ENCODE measurements around the gene MAD1L1. TPM values are rescaled to one million over a fixed set of nuclear protein-coding genes. Genes with fewer than 3 reads are reported as not detected.
A peak's percentile ranks its signal among the peaks of the same experiment; 100 is the strongest.

The MAD1L1 gene
- total and polyA plus RNA-seq, 5 donors from 2014 or later = 225 to 380 (median 300) TPM

- Histone ChIP-seq H3K9me3 (ENCODE audit: control insufficient read depth in 2 of 2, low read length in 2 of 2) (no peaks in the 10 kb centered on the region), H3K27ac (ENCODE audit: insufficient read depth, low read length, poor library complexity, severe bottlenecking) (no peak overlapping the region), H3K4me1 (ENCODE audit: control insufficient read depth, insufficient read depth, low read length, poor library complexity, severe bottlenecking) (no peaks in the 10 kb centered on the region), H3K4me3 (ENCODE audit: low read depth, low read length) (no peak overlapping the region), H3K27me3 (ENCODE audit: control insufficient read depth, insufficient read depth, low read length) (no peaks in the 10 kb centered on the region), H3K36me3 (ENCODE audit: control insufficient read depth, insufficient read depth, low read length) (peaks cover 22% of the 10 kb centered on the region)
- H3K9me3 Mint-ChIP-seq = no peaks in the 10 kb centered on the region
- H3K27ac Mint-ChIP-seq = no peak overlapping the region
- H3K27me3 Mint-ChIP-seq = no peaks in the 10 kb centered on the region
- H3K4me3 Mint-ChIP-seq = no peak overlapping the region
- no peaks in the 10 kb centered on the region for H3K4me1 Mint-ChIP-seq
- peaks cover 25% of the 10 kb centered on the region for H3K36me3 Mint-ChIP-seq
- DNase-seq (no peak), ATAC-seq (ENCODE audit: low read depth in 2 of 2) (no peak)
These were observed 85.9 kb downstream of the MAD1L1 start for GRCh38 chr7:2146676-2147472.

GRCh38 chr7:2145835-2146580, 86.7 kb downstream of the MAD1L1 start:
- peaks cover 25% of the 10 kb centered on the region for H3K36me3 Mint-ChIP-seq
- Histone ChIP-seq H3K4me1 (ENCODE audit: control insufficient read depth, insufficient read depth, low read length, poor library complexity, severe bottlenecking) (no peaks in the 10 kb centered on the region), H3K27me3 (ENCODE audit: control insufficient read depth, insufficient read depth, low read length) (no peaks in the 10 kb centered on the region), H3K4me3 (ENCODE audit: low read depth, low read length) (no peak overlapping the region), H3K9me3 (ENCODE audit: control insufficient read depth in 2 of 2, low read length in 2 of 2) (no peaks in the 10 kb centered on the region), H3K27ac (ENCODE audit: insufficient read depth, low read length, poor library complexity, severe bottlenecking) (no peak overlapping the region), H3K36me3 (ENCODE audit: control insufficient read depth, insufficient read depth, low read length) (peaks cover 22% of the 10 kb centered on the region)
- H3K4me3 Mint-ChIP-seq = no peak overlapping the region
- H3K4me1 Mint-ChIP-seq = no peaks in the 10 kb centered on the region
- no peak for DNase-seq
- no peak for ATAC-seq (ENCODE audit: low read depth in 2 of 2)
- H3K27ac Mint-ChIP-seq = no peak overlapping the region
- no peaks in the 10 kb centered on the region for H3K9me3 Mint-ChIP-seq
- no peaks in the 10 kb centered on the region for H3K27me3 Mint-ChIP-seq

GRCh38 chr7:2144926-2145325, 87.8 kb downstream of the MAD1L1 start:
- H3K4me1 Mint-ChIP-seq = peaks cover 0 to 2% (median 0%) of the 10 kb centered on the region in 4 donors
- peaks cover 25% of the 10 kb centered on the region for H3K36me3 Mint-ChIP-seq
- peaks cover 22% of the 10 kb centered on the region for H3K36me3 ChIP-seq (ENCODE audit: control insufficient read depth, insufficient read depth, low read length)
- ATAC-seq (ENCODE audit: low read depth in 2 of 2) (no peak), DNase-seq (no peak)
- H3K27me3 Mint-ChIP-seq = no peaks in the 10 kb centered on the region
- H3K27ac ChIP-seq (ENCODE audit: insufficient read depth, low read length, poor library complexity, severe bottlenecking) = no peak overlapping the region
- H3K9me3 Mint-ChIP-seq = no peaks in the 10 kb centered on the region
- no peaks in the 10 kb centered on the region for H3K27me3 ChIP-seq (ENCODE audit: control insufficient read depth, insufficient read depth, low read length)
- no peaks in the 10 kb centered on the region for H3K9me3 ChIP-seq (ENCODE audit: control insufficient read depth in 2 of 2, low read length in 2 of 2)
- H3K4me3 ChIP-seq (ENCODE audit: low read depth, low read length) = no peak overlapping the region
- no peaks in the 10 kb centered on the region for H3K4me1 ChIP-seq (ENCODE audit: control insufficient read depth, insufficient read depth, low read length, poor library complexity, severe bottlenecking)
- H3K4me3 Mint-ChIP-seq = no peak overlapping the region
- H3K27ac Mint-ChIP-seq = peak overlapping the region in 1 of 3 donors; percentile 55

- H3K4me3 ChIP-seq (ENCODE audit: low read depth, low read length) = no peak overlapping the region
- H3K27me3 ChIP-seq (ENCODE audit: control insufficient read depth, insufficient read depth, low read length) = no peaks in the 10 kb centered on the region
- no peaks in the 10 kb centered on the region for H3K4me1 ChIP-seq (ENCODE audit: control insufficient read depth, insufficient read depth, low read length, poor library complexity, severe bottlenecking)
- H3K4me1 Mint-ChIP-seq = peaks cover 0 to 7% (median 0%) of the 10 kb centered on the region in 4 donors
- no peak overlapping the region for H3K27ac ChIP-seq (ENCODE audit: insufficient read depth, low read length, poor library complexity, severe bottlenecking)
- H3K27ac Mint-ChIP-seq = no peak overlapping the region
- DNase-seq (no peak), ATAC-seq (ENCODE audit: low read depth in 2 of 2) (no peak)
- no peaks in the 10 kb centered on the region for H3K9me3 Mint-ChIP-seq
- peaks cover 25% of the 10 kb centered on the region for H3K36me3 Mint-ChIP-seq
- no peaks in the 10 kb centered on the region for H3K27me3 Mint-ChIP-seq
- no peak overlapping the region for H3K4me3 Mint-ChIP-seq
- H3K9me3 ChIP-seq (ENCODE audit: control insufficient read depth in 2 of 2, low read length in 2 of 2) = no peaks in the 10 kb centered on the region
- peaks cover 20% of the 10 kb centered on the region for H3K36me3 ChIP-seq (ENCODE audit: control insufficient read depth, insufficient read depth, low read length)
These were observed 88.7 kb downstream of the MAD1L1 start for GRCh38 chr7:2143981-2144595.

- H3K27me3 ChIP-seq (ENCODE audit: control insufficient read depth, insufficient read depth, low read length) = no peaks in the 10 kb centered on the region
- no peaks in the 10 kb centered on the region for H3K27me3 Mint-ChIP-seq
- H3K27ac Mint-ChIP-seq = no peak overlapping the region
- peaks cover 0 to 10% (median under 1%) of the 10 kb centered on the region in 4 donors for H3K4me1 Mint-ChIP-seq
- H3K9me3 ChIP-seq (ENCODE audit: control insufficient read depth in 2 of 2, low read length in 2 of 2) = no peaks in the 10 kb centered on the region
- DNase-seq (no peak), ATAC-seq (ENCODE audit: low read depth in 2 of 2) (no peak)
- no peak overlapping the region for H3K27ac ChIP-seq (ENCODE audit: insufficient read depth, low read length, poor library complexity, severe bottlenecking)
- H3K36me3 Mint-ChIP-seq = peaks cover 25% of the 10 kb centered on the region
- no peak overlapping the region for H3K4me3 ChIP-seq (ENCODE audit: low read depth, low read length)
- peaks cover 17% of the 10 kb centered on the region for H3K36me3 ChIP-seq (ENCODE audit: control insufficient read depth, insufficient read depth, low read length)
- H3K4me3 Mint-ChIP-seq = no peak overlapping the region
- H3K9me3 Mint-ChIP-seq = no peaks in the 10 kb centered on the region
- H3K4me1 ChIP-seq (ENCODE audit: control insufficient read depth, insufficient read depth, low read length, poor library complexity, severe bottlenecking) = peaks cover 3% of the 10 kb centered on the region
These were observed 89.3 kb downstream of the MAD1L1 start for GRCh38 chr7:2143450-2143849.

- H3K27me3 Mint-ChIP-seq = no peaks in the 10 kb centered on the region
- Histone ChIP-seq H3K4me3 (ENCODE audit: low read depth, low read length) (no peak overlapping the region), H3K27ac (ENCODE audit: insufficient read depth, low read length, poor library complexity, severe bottlenecking) (no peak overlapping the region), H3K36me3 (ENCODE audit: control insufficient read depth, insufficient read depth, low read length) (peaks cover 14% of the 10 kb centered on the region), H3K9me3 (ENCODE audit: control insufficient read depth in 2 of 2, low read length in 2 of 2) (no peaks in the 10 kb centered on the region), H3K27me3 (ENCODE audit: control insufficient read depth, insufficient read depth, low read length) (no peaks in the 10 kb centered on the region), H3K4me1 (ENCODE audit: control insufficient read depth, insufficient read depth, low read length, poor library complexity, severe bottlenecking) (peaks cover 10% of the 10 kb centered on the region)
- peaks cover 0 to 21% (median 1%) of the 10 kb centered on the region in 4 donors for H3K4me1 Mint-ChIP-seq
- peaks cover 25% of the 10 kb centered on the region for H3K36me3 Mint-ChIP-seq
- no peaks in the 10 kb centered on the region for H3K9me3 Mint-ChIP-seq
- no peak overlapping the region for H3K27ac Mint-ChIP-seq
- DNase-seq (no peak), ATAC-seq (ENCODE audit: low read depth in 2 of 2) (no peak)
- H3K4me3 Mint-ChIP-seq = no peak overlapping the region
These were observed 90.4 kb downstream of the MAD1L1 start for GRCh38 chr7:2142386-2142785.

GRCh38 chr7:2141651-2142050, 91.1 kb downstream of the MAD1L1 start:
- H3K36me3 Mint-ChIP-seq = peaks cover 23% of the 10 kb centered on the region
- Histone ChIP-seq H3K9me3 (ENCODE audit: control insufficient read depth in 2 of 2, low read length in 2 of 2) (no peaks in the 10 kb centered on the region), H3K36me3 (ENCODE audit: control insufficient read depth, insufficient read depth, low read length) (peaks cover 11% of the 10 kb centered on the region), H3K27me3 (ENCODE audit: control insufficient read depth, insufficient read depth, low read length) (no peaks in the 10 kb centered on the region), H3K4me3 (ENCODE audit: low read depth, low read length) (no peak overlapping the region), H3K27ac (ENCODE audit: insufficient read depth, low read length, poor library complexity, severe bottlenecking) (no peak overlapping the region), H3K4me1 (ENCODE audit: control insufficient read depth, insufficient read depth, low read length, poor library complexity, severe bottlenecking) (peaks cover 10% of the 10 kb centered on the region)
- no peak overlapping the region for H3K27ac Mint-ChIP-seq
- H3K9me3 Mint-ChIP-seq = no peaks in the 10 kb centered on the region
- H3K27me3 Mint-ChIP-seq = no peaks in the 10 kb centered on the region
- H3K4me3 Mint-ChIP-seq = no peak overlapping the region
- H3K4me1 Mint-ChIP-seq = peaks cover 0 to 22% (median 1%) of the 10 kb centered on the region in 4 donors
- DNase-seq = no peak
- no peak for ATAC-seq (ENCODE audit: low read depth in 2 of 2)
